H9 (cell line): ENCODE results near the gene KIF18B. TPM values are rescaled to one million over a fixed set of nuclear protein-coding genes. Genes with fewer than 3 reads are reported as not detected.

Source experiments
- DNase-seq: peaks from one replicate; pipeline ENCODE4 v3.0.0-alpha.2; 2017
- H2AFZ ChIP-seq: one replicate; pipeline ENCODE4 v1.6.1; 2013; ENCODE audit warnings: mild to moderate bottlenecking, low read length, control low read depth, moderate library complexity
- H2AK5ac ChIP-seq: 2 replicates; pipeline ENCODE4 v1.6.1; 2013; ENCODE audit warnings: low read length, control low read depth, mixed read lengths; ENCODE audit not compliant: insufficient read length
- H2BK120ac ChIP-seq: one replicate; pipeline ENCODE4 v1.6.1; 2013; ENCODE audit warnings: low read depth, mild to moderate bottlenecking, low read length, control low read depth, inconsistent platforms; ENCODE audit not compliant: poor library complexity, severe bottlenecking
- H2BK12ac ChIP-seq: 2 replicates; pipeline ENCODE4 v1.6.1; 2013; ENCODE audit warnings: low read length, control low read depth, mixed read lengths, low read depth; ENCODE audit not compliant: insufficient read length
- H2BK15ac ChIP-seq: 2 replicates; pipeline ENCODE4 v1.6.1; 2013; ENCODE audit warnings: low read depth, low read length, control low read depth
- H2BK20ac ChIP-seq: one replicate; pipeline ENCODE4 v1.6.1; 2013; ENCODE audit warnings: low read depth, mild to moderate bottlenecking, low read length, control low read depth, inconsistent platforms; ENCODE audit not compliant: poor library complexity, severe bottlenecking
- H2BK5ac ChIP-seq: 2 replicates; pipeline ENCODE4 v1.6.1; 2013; ENCODE audit warnings: low read length, control low read depth, mixed read lengths; ENCODE audit not compliant: insufficient read length
- H3K14ac ChIP-seq: 2 replicates; pipeline ENCODE4 v1.6.1; 2013; ENCODE audit warnings: low read length, control low read depth; ENCODE audit not compliant: insufficient read depth
- H3K18ac ChIP-seq: 2 replicates; pipeline ENCODE4 v1.6.1; 2013; ENCODE audit warnings: low read depth, mild to moderate bottlenecking, mixed read lengths, low read length, control low read depth; ENCODE audit not compliant: insufficient read length
- H3K23ac ChIP-seq: 2 replicates; pipeline ENCODE4 v1.6.1; 2013; ENCODE audit warnings: low read length, control low read depth, mixed read lengths, low read depth; ENCODE audit not compliant: insufficient read length
- H3K23me2 ChIP-seq: 2 replicates; pipeline ENCODE4 v1.6.1; 2013; ENCODE audit warnings: low read depth, mild to moderate bottlenecking, mixed read lengths, low read length, control low read depth; ENCODE audit not compliant: insufficient read length, poor library complexity, severe bottlenecking
- H3K27ac ChIP-seq: 2 replicates; pipeline ENCODE4 v1.5.1; 2013; ENCODE audit warnings: low read length, control low read depth, mixed read lengths, low read depth; ENCODE audit not compliant: insufficient read length
- H3K27me3 ChIP-seq: 2 replicates; pipeline ENCODE4 v1.6.1; 2013; ENCODE audit warnings: low read length, control low read depth, inconsistent platforms; ENCODE audit not compliant: insufficient read depth
- H3K4ac ChIP-seq: 2 replicates; pipeline ENCODE4 v1.6.1; 2013; ENCODE audit warnings: low read depth, mild to moderate bottlenecking, control low read depth, inconsistent platforms, low read length, moderate library complexity
- H3K4me1 ChIP-seq: 2 replicates; pipeline ENCODE4 v1.6.1; 2013; ENCODE audit warnings: low read length, control low read depth, inconsistent platforms; ENCODE audit not compliant: insufficient read depth
- H3K4me2 ChIP-seq: 2 replicates; pipeline ENCODE4 v1.6.1; 2013; ENCODE audit warnings: low read length, control low read depth, mixed read lengths; ENCODE audit not compliant: insufficient read length, insufficient read depth
- H3K56ac ChIP-seq: 2 replicates; pipeline ENCODE4 v1.6.1; 2013; ENCODE audit warnings: low read depth, mild to moderate bottlenecking, mixed read lengths, low read length, control low read depth; ENCODE audit not compliant: insufficient read length
- H3K79me1 ChIP-seq: 2 replicates; pipeline ENCODE4 v1.6.1; 2013; ENCODE audit warnings: low read depth, mild to moderate bottlenecking, moderate library complexity, low read length, control low read depth, inconsistent platforms; ENCODE audit not compliant: insufficient read depth, poor library complexity, severe bottlenecking
- H3K79me2 ChIP-seq: 2 replicates; pipeline ENCODE4 v1.6.1; 2013; ENCODE audit warnings: low read length, control low read depth, inconsistent platforms; ENCODE audit not compliant: insufficient read depth
- H3K9ac ChIP-seq: 2 replicates; pipeline ENCODE4 v1.6.1; 2013; ENCODE audit warnings: low read length, control low read depth, mixed read lengths; ENCODE audit not compliant: insufficient read length; ENCODE audit errors: extremely low read depth
- H3K9me3 ChIP-seq: one replicate; pipeline ENCODE4 v1.6.1; 2013; ENCODE audit warnings: low read depth, low read length, inconsistent platforms; ENCODE audit not compliant: control insufficient read depth
- H3T11ph ChIP-seq: one replicate; pipeline ENCODE4 v1.6.1; 2013; ENCODE audit warnings: mild to moderate bottlenecking, low read length, control low read depth, inconsistent platforms
- H4K20me1 ChIP-seq: one replicate; pipeline ENCODE4 v1.6.1; 2013; ENCODE audit not compliant: control insufficient read depth, insufficient read length, insufficient read depth
- H4K5ac ChIP-seq: 2 replicates; pipeline ENCODE4 v1.6.1; 2013; ENCODE audit warnings: low read depth, mild to moderate bottlenecking, mixed read lengths, low read length, control low read depth; ENCODE audit not compliant: insufficient read length
- H4K8ac ChIP-seq: replicated peaks from 2 replicates; pipeline ENCODE4 v1.6.1; 2013; ENCODE audit warnings: low read length, control low read depth, mixed read lengths, low read depth; ENCODE audit not compliant: insufficient read length
- H4K91ac ChIP-seq: 2 replicates; pipeline ENCODE4 v1.6.1; 2013; ENCODE audit warnings: low read depth, mild to moderate bottlenecking, moderate library complexity, mixed read lengths, low read length, control low read depth; ENCODE audit not compliant: insufficient read length
- H3K27ac Mint-ChIP-seq, 3 experiments: 2 replicates in 2 of 3; 3 replicates in 1 of 3; pipeline ENCODE4 v1.8.0; 2020 to 2021; ENCODE audit warnings: mixed read lengths in 3 of 3, mild to moderate bottlenecking in 1 of 3, moderate library complexity in 1 of 3
- H3K27me3 Mint-ChIP-seq: 2 replicates; pipeline ENCODE4 v1.8.0; 2021; ENCODE audit warnings: low read depth, mild to moderate bottlenecking, moderate library complexity, mixed read lengths
- H3K36me3 Mint-ChIP-seq, 3 experiments: 2 replicates in 2 of 3; 3 replicates in 1 of 3; pipeline ENCODE4 v1.8.0; 2020 to 2021; ENCODE audit warnings: low read depth in 3 of 3, mixed read lengths in 3 of 3; ENCODE audit not compliant: insufficient read depth in 1 of 3
- H3K4me1 Mint-ChIP-seq, 2 experiments: 2 replicates each; pipeline ENCODE4 v1.8.0; 2020; ENCODE audit warnings: mixed read lengths in 2 of 2
- H3K4me3 Mint-ChIP-seq, 2 experiments: 2 replicates in 1 of 2; 3 replicates in 1 of 2; pipeline ENCODE4 v1.8.0; 2020 to 2021; ENCODE audit warnings: mild to moderate bottlenecking in 2 of 2, mixed read lengths in 2 of 2, moderate library complexity in 1 of 2
- H3K9me3 Mint-ChIP-seq, 2 experiments: 2 replicates in 1 of 2; 3 replicates in 1 of 2; pipeline ENCODE4 v1.8.0; 2020; ENCODE audit warnings: mild to moderate bottlenecking in 2 of 2, mixed read lengths in 2 of 2, moderate library complexity in 1 of 2
- WGBS: extraction: QIAGEN DNeasy Blood & Tissue Kit; methylation state at CpG from one replicate; pipeline ENCODE4 v1.1.7; 2013; ENCODE audit warnings: missing lambda C conversion rate, low lambda C conversion rate, mixed read lengths; ENCODE audit not compliant: insufficient read length; ENCODE audit errors: extremely low coverage; 5-methylcytosine and 5-hydroxymethylcytosine counted together
- total RNA-seq: library from RNA; stranded (reverse); gene quantifications from 2 replicates; pipeline ENCODE4 v1.2.1, GENCODE V29; 2021
- TF ChIP-seq, protein P1 (sequence below): fragments of 200-600 bp; sonication (generic); conservative IDR thresholded peaks from 3 replicates; pipeline ENCODE4 v1.8.0; 2021; ENCODE audit warnings: antibody characterized with exemption, mild to moderate bottlenecking

Gene KIF18B
- total RNA-seq, 1 experiment from 2014 or later, result 51.8 TPM

DNA sequence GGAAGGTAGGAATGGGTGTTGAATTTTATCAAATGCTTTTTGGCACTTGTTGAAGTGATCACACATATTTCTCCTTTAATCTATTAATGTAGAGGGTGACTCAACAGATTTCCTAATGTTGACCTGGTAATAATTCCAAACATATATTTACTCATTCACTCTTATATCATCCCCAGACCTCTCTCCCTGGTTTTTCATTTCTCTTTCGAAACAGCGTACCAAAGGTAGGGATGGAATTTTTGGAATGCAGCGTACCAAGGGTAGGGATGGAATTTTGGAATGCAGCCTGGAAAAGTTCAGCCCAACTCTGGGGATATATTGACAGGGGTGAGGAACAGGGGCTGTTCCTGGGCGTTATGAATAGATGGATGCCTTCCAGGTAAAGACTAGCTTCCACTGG lies 7.3 kb downstream of the KIF18B start:
- no peaks in the 10 kb centered on the region for H3K9me3 ChIP-seq
- no peak overlapping the region for H4K91ac ChIP-seq
- no peak overlapping the region for H3K14ac ChIP-seq
- H3T11ph ChIP-seq, result no peak overlapping the region
- Mint-ChIP-seq H3K4me3 (no peak overlapping the region), H3K9me3 (peaks cover 0 to 5% of the 10 kb centered on the region in 2 experiments; a peak in 1 of 5 replicates), H3K27ac (peak overlapping the region; percentile 56 to 81 (median 62); a peak in 6 of 7 replicates), H3K4me1 (peaks cover 18 to 19% of the 10 kb centered on the region in 2 experiments), H3K36me3 (peaks cover 31 to 53% (median 53%) of the 10 kb centered on the region in 3 experiments), H3K27me3 (no peaks in the 10 kb centered on the region)
- H2BK120ac ChIP-seq, result no peak overlapping the region
- H3K23ac ChIP-seq, result no peak overlapping the region
- peaks cover 2% of the 10 kb centered on the region for H3K4me1 ChIP-seq
- H3K79me1 ChIP-seq, result peaks cover 6% of the 10 kb centered on the region
- peaks cover 8% of the 10 kb centered on the region; the same call in 1 of the 2 replicates for H3K79me2 ChIP-seq
- no peak overlapping the region for H3K9ac ChIP-seq
- H3K4me2 ChIP-seq, result no peak overlapping the region
- no peaks in the 10 kb centered on the region for H3K23me2 ChIP-seq
- H2BK12ac ChIP-seq, result no peak overlapping the region
- TF ChIP-seq, protein P1, sequence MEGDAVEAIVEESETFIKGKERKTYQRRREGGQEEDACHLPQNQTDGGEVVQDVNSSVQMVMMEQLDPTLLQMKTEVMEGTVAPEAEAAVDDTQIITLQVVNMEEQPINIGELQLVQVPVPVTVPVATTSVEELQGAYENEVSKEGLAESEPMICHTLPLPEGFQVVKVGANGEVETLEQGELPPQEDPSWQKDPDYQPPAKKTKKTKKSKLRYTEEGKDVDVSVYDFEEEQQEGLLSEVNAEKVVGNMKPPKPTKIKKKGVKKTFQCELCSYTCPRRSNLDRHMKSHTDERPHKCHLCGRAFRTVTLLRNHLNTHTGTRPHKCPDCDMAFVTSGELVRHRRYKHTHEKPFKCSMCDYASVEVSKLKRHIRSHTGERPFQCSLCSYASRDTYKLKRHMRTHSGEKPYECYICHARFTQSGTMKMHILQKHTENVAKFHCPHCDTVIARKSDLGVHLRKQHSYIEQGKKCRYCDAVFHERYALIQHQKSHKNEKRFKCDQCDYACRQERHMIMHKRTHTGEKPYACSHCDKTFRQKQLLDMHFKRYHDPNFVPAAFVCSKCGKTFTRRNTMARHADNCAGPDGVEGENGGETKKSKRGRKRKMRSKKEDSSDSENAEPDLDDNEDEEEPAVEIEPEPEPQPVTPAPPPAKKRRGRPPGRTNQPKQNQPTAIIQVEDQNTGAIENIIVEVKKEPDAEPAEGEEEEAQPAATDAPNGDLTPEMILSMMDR, result no peak
- no peak overlapping the region for H2AK5ac ChIP-seq
- WGBS, result no CpG with 5 or more reads among the region's 4 CpGs
- H3K27me3 ChIP-seq, result no peaks in the 10 kb centered on the region
- H4K8ac ChIP-seq, result no peak overlapping the region
- no peak overlapping the region for H2BK5ac ChIP-seq
- H2AFZ ChIP-seq, result no peak overlapping the region
- no peak overlapping the region for H2BK20ac ChIP-seq
- H4K5ac ChIP-seq, result no peak overlapping the region
- no peak overlapping the region for H2BK15ac ChIP-seq
- H3K18ac ChIP-seq, result no peak overlapping the region
- DNase-seq, result peak; percentile 34
- H3K56ac ChIP-seq, result no peak overlapping the region
- no peak overlapping the region for H3K4ac ChIP-seq
- no peak overlapping the region for H3K27ac ChIP-seq
- no peaks in the 10 kb centered on the region for H4K20me1 ChIP-seq
